ENCODE results near the gene TPP1. TPM values are rescaled to one million over a fixed set of nuclear protein-coding genes. Genes with fewer than 3 reads are reported as not detected.

TPP1 gene
- total RNA-seq, 2 donors from 2014 or later = 66.7 to 75.6 TPM

GRCh38 chr11:6648501-6648900, 29.3 kb upstream of the TPP1 start:
- Histone ChIP-seq H3K27ac (peak overlapping the region; percentile 76 to 83), H3K27me3 (replicated peaks; ENCODE audit: insufficient read depth) (no peaks in the 10 kb centered on the region), H3K9me3 (no peaks in the 10 kb centered on the region), H3K4me1 (ENCODE audit: control insufficient read depth in 1 of 2, low read depth in 2 of 2) (peaks cover 29 to 46% of the 10 kb centered on the region in 2 donors), H3K4me3 (no peak overlapping the region), H3K36me3 (no peaks in the 10 kb centered on the region)
- TF ChIP-seq, protein P1, sequence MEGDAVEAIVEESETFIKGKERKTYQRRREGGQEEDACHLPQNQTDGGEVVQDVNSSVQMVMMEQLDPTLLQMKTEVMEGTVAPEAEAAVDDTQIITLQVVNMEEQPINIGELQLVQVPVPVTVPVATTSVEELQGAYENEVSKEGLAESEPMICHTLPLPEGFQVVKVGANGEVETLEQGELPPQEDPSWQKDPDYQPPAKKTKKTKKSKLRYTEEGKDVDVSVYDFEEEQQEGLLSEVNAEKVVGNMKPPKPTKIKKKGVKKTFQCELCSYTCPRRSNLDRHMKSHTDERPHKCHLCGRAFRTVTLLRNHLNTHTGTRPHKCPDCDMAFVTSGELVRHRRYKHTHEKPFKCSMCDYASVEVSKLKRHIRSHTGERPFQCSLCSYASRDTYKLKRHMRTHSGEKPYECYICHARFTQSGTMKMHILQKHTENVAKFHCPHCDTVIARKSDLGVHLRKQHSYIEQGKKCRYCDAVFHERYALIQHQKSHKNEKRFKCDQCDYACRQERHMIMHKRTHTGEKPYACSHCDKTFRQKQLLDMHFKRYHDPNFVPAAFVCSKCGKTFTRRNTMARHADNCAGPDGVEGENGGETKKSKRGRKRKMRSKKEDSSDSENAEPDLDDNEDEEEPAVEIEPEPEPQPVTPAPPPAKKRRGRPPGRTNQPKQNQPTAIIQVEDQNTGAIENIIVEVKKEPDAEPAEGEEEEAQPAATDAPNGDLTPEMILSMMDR (IDR thresholded peaks at IDR 0.05) = no peak
- DNase-seq (ENCODE audit: low spot score) (no peak), ATAC-seq (ENCODE audit: insufficient number of reproducible peaks, low FRiP score, low read depth) (no peak)

DNA sequence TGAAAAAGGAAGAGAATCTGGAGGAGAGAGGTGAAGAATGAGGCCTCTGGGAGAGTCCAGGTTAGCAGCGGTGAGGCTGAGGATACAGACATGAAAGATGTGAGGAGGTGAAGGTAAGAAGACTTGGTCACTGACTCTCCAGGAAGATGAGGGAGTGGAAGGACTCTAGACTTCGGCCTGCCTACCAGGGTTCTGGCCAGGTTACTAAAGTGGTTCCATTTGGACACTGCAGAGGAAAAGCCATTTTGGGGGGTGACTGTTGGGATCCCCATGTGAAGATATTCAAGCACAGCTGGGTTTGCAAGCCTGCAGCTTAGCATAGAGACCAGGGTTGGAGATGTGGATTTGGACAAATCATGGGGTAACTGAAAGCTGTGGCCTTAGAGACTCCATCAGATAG, 28.6 kb upstream of the TPP1 start:
- no peak for DNase-seq (ENCODE audit: low spot score)

DNA sequence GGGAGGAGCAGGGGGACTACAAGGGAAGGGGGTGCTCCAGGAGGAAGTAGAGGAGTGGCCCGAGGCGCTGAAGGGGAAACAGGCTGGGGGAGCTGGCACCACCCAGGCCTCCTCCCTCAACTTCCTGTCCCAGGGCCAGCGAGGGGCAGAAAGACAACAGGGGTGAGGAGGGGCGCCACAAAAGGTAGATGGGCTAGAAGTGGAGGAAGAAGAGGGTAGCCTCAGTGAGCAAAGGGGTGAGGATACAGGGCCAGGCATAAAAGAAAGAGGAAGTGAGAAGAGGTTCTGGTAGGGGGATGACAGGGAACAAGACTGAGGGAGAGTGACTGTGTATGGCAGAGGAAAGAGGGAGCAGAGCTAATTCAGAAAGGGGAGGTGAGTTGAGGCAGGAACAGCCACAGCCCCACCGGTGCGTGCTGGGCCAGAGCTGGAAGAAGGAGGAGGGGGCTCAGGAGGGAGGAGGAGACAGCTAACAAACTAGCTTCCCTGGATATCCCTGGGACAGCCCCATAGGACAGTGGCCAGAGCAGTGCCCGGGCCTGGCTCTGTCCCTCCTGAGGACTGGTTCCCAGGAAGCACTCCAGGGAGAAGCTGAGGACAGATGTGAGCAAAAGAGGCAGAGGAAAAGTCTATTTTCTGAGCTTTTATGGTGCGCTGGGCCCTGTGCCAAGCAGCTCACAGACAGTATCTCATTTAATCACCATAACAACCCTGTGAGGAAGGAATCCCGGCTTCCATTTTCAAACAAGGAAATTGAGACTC, 27.9 kb upstream of the TPP1 start:
- H3K27me3 ChIP-seq (replicated peaks; ENCODE audit: insufficient read depth) = no peaks in the 10 kb centered on the region
- H3K9me3 ChIP-seq = no peaks in the 10 kb centered on the region
- peak overlapping the region; percentile 76 to 83 for H3K27ac ChIP-seq
- peaks cover 29 to 42% of the 10 kb centered on the region in 2 donors for H3K4me1 ChIP-seq (ENCODE audit: control insufficient read depth in 1 of 2, low read depth in 2 of 2)
- no peaks in the 10 kb centered on the region for H3K36me3 ChIP-seq
- ATAC-seq (ENCODE audit: insufficient number of reproducible peaks, low FRiP score, low read depth) = no peak
- TF ChIP-seq, protein P1 (IDR thresholded peaks at IDR 0.05) = no peak
- no peak for DNase-seq (ENCODE audit: low spot score)
- peak overlapping the region; percentile 35 for H3K4me3 ChIP-seq

More for the DNA sequence above, 28.6 kb upstream of the TPP1 start:
- H3K36me3 ChIP-seq = no peaks in the 10 kb centered on the region
- peak overlapping the region; percentile 35 for H3K4me3 ChIP-seq
- peak overlapping the region; percentile 76 to 83 for H3K27ac ChIP-seq
- TF ChIP-seq, protein P1 (IDR thresholded peaks at IDR 0.05) = no peak
- no peaks in the 10 kb centered on the region for H3K9me3 ChIP-seq
- H3K4me1 ChIP-seq (ENCODE audit: control insufficient read depth in 1 of 2, low read depth in 2 of 2) = peaks cover 29 to 42% of the 10 kb centered on the region in 2 donors
- H3K27me3 ChIP-seq (replicated peaks; ENCODE audit: insufficient read depth) = no peaks in the 10 kb centered on the region
- no peak for ATAC-seq (ENCODE audit: insufficient number of reproducible peaks, low FRiP score, low read depth)

DNA sequence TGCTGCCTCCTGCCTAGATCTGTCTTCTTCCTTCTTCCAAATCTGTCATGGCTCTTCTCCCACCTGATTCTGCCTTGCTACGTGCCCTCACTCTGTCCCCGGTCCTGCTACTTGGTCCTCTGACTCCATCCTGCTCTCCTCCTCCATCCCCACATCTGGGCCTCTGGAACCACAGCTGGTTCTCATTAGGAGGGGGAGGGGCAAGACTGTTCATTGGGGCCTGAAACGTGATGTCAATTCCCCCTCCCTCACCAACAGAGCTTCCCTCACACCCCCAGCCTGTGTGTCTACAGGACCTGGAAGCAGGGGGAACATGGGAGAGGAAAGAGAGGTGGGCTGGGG, 27.3 kb upstream of the TPP1 start:
- Histone ChIP-seq H3K9me3 (no peaks in the 10 kb centered on the region), H3K4me3 (peak overlapping the region; percentile 35), H3K4me1 (ENCODE audit: control insufficient read depth in 1 of 2, low read depth in 2 of 2) (peaks cover 29 to 48% of the 10 kb centered on the region in 2 donors), H3K27me3 (replicated peaks; ENCODE audit: insufficient read depth) (no peaks in the 10 kb centered on the region), H3K36me3 (no peaks in the 10 kb centered on the region), H3K27ac (peak overlapping the region; percentile 76 to 83)
- DNase-seq (ENCODE audit: low spot score) (no peak), ATAC-seq (ENCODE audit: insufficient number of reproducible peaks, low FRiP score, low read depth) (no peak)
- TF ChIP-seq, protein P1 (IDR thresholded peaks at IDR 0.05) = no peak

DNA sequence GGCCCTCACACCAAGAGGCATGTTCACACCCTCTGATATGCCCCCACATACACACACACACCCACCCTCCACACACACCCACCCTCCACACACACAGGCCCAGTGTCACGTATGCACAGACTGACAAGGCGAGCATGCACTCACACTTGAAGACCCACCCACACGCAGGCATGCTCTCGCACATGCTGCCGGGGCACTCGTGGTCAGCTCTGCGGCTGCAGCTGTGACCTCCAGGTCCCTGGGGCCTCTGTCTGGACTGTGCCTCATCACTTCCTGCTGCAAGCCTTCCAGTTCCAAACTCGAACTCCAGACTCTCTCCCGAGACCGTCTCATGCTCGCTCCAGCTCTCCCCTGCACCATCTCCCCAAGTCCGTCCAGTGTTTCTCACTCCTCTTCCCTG, 26.8 kb upstream of the TPP1 start:
- ATAC-seq (ENCODE audit: insufficient number of reproducible peaks, low FRiP score, low read depth) (no peak), DNase-seq (ENCODE audit: low spot score) (no peak)
- no peaks in the 10 kb centered on the region for H3K27me3 ChIP-seq (replicated peaks; ENCODE audit: insufficient read depth)
- TF ChIP-seq, protein P1 (IDR thresholded peaks at IDR 0.05) = no peak
- peaks cover 29 to 52% of the 10 kb centered on the region in 2 donors for H3K4me1 ChIP-seq (ENCODE audit: control insufficient read depth in 1 of 2, low read depth in 2 of 2)
- peak overlapping the region; percentile 76 to 83 for H3K27ac ChIP-seq
- no peaks in the 10 kb centered on the region for H3K9me3 ChIP-seq
- H3K36me3 ChIP-seq = no peaks in the 10 kb centered on the region
- H3K4me3 ChIP-seq = peak overlapping the region; percentile 35
